Heart left ventricle (tissue), 16 donors: Measurements from ENCODE around the gene DERL2. TPM values are rescaled to one million over a fixed set of nuclear protein-coding genes. Genes with fewer than 3 reads are reported as not detected.
A peak's percentile ranks its signal among the peaks of the same experiment; 100 is the strongest.

Experiments used
- ATAC-seq, 4 donors: fragments of 200-7000 bp; cut with Tn5 transposase; one replicate each; pipeline ENCODE4 v1.9.1; 2020 to 2022; ENCODE audit warnings: moderate library complexity in 4 of 4, mild to moderate bottlenecking in 3 of 4, moderate number of reproducible peaks in 1 of 4
- DNase-seq, 5 donors: peaks; one replicate each; pipeline ENCODE4 v3.0.0-alpha.2; 2020
- H3K27ac ChIP-seq, 12 donors: fragments of 200-600 bp; sonication (generic) in 4 of 12; one replicate each; pipeline versions ENCODE4 v1.5.0 to v1.8.0; 2016 to 2022; ENCODE audit warnings: mild to moderate bottlenecking in 2 of 12
- H3K27me3 ChIP-seq, 9 donors: fragments of 200-600 bp; sonication (generic) in 2 of 9; one replicate each; pipeline versions ENCODE4 v1.5.1 to v1.8.0; 2016 to 2022; ENCODE audit warnings: mild to moderate bottlenecking in 3 of 9
- H3K36me3 ChIP-seq, 9 donors: fragments of 200-600 bp; sonication (generic) in 2 of 9; one replicate each; pipeline versions ENCODE4 v1.5.0 to v1.8.0; 2018 to 2022; ENCODE audit warnings: mild to moderate bottlenecking in 2 of 9
- H3K4me1 ChIP-seq, 12 donors: fragments of 200-600 bp; sonication (generic) in 4 of 12; one replicate each; pipeline versions ENCODE4 v1.5.0 to v1.8.0; 2016 to 2022; ENCODE audit warnings: mild to moderate bottlenecking in 3 of 12
- H3K4me3 ChIP-seq, 12 donors: fragments of 200-600 bp; sonication (generic) in 4 of 12; one replicate each; pipeline versions ENCODE4 v1.5.0 to v1.8.0; 2017 to 2022; ENCODE audit warnings: mild to moderate bottlenecking in 9 of 12, moderate library complexity in 4 of 12
- H3K9me3 ChIP-seq, 12 donors: fragments of 200-600 bp; sonication (generic) in 4 of 12; one replicate each; pipeline versions ENCODE4 v1.5.0 to v1.8.0; 2016 to 2022; ENCODE audit warnings: mild to moderate bottlenecking in 1 of 12
- POLR2A ChIP-seq, 2 donors: fragments of 450-650 bp; IDR thresholded peaks; one replicate each; pipeline ENCODE4 v1.6.1; 2017; ENCODE audit warnings: antibody characterized with exemption in 2 of 2, mild to moderate bottlenecking in 2 of 2, moderate library complexity in 2 of 2
- WGBS, 4 donors: extraction: QIAGEN DNeasy Blood & Tissue Kit in 2 of 4; methylation state at CpG; one replicate each; pipeline versions ENCODE4 v1.1.5 to v1.1.7; 2013 to 2018; 5-methylcytosine and 5-hydroxymethylcytosine counted together
- intact Hi-C, 10 donors: fragments of 100-400 bp; cut with DNase I; formaldehyde crosslinking; loops; one replicate each; pipeline versions ENCODE4 v1.11.1 to v1.14.2; 2022
- polyA plus RNA-seq, 2 donors: library from polyadenylated mRNA; stranded (reverse); fragments of 200-250 nt; gene quantifications; one replicate each; pipeline ENCODE4 v1.2.3, GENCODE V29; 2013
- total RNA-seq, 9 donors: library from RNA; depleted of rRNA in 2 of 9; stranded (reverse); fragments of >200 nt in 2 of 9; fragmentation: NEBNext Ultra II Directional in 3 of 9; extraction: Animal tissue kit (Norgen Biotek cat#: 25700) in 3 of 9; gene quantifications; one replicate each; pipeline versions ENCODE4 v1.1.0 to v1.2.4, GENCODE V29; 2016 to 2023
- TF ChIP-seq, protein P1 (sequence below), 12 donors: fragments of 200-600 bp; sonication (generic) in 4 of 12; IDR thresholded peaks; one replicate each; pipeline versions ENCODE4 v1.5.0 to v1.8.0; 2018 to 2022; ENCODE audit warnings: antibody characterized with exemption in 12 of 12, mild to moderate bottlenecking in 5 of 12
- donor health status: ischemic (EF 13 %, LVEDD 7.1; RV severe dilation, severe dysfunction).
- donor health status: healthy with polysubstance abuse.
- donor health status: DM: no; HTN: yes; CAD: no.
- donor health status: DM: no; HTN: no; CAD: no.
- donor health status: ischemic (EF 25% LVEDD 6.9; RV normal size, moderate dysfunction).
- donor health status: ischemic (EF 25% LVEDD 5.7; RV mildly dilated, moderate dysfunction).
- donor health status: healthy.
- donor health status: DM: yes; HTN: yes; CAD: no.
- donor health status: ischemic (EF 35%, LVEDD 5.7; RV mildly dilated, moderate dysfunction).
- donor health status: nonischemic (EF 11% LVEDD 7.7; RV severe dilation, severe dysfunction).
- donor health status: DM: yes; HTN: yes; CAD: no.
- donor health status: PGD.
- donor health status: ischemic (EF 29% LVEDD 5.4; RV normal size, mild dysfunction).
- donor health status: nonischemic (EF 23%, LVEDD 6.1; RV moderate dilation, normal function).

The DERL2 gene
- total and polyA plus RNA-seq, 11 donors = 21.8 to 48.1 (median 29.6) TPM

DNA sequence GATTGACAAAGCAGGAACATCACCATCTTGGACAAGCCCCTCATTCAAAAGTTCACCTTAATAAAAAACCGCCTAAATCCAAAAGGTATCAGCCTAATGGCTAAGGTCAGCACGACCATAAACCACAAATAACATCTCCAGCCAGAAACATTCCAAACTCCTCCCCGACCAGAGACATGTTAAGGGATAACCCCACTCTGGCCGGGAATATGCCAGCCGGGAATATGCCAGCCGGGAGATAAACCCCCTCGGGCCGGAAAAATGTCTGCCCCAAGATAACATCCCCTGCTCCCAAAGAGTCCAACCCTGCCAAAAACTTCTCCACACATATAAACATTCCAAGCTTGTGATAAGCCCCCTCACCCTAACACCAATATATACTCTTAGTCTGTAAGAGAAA is 18.6 kb downstream of the DERL2 start:
- WGBS, 4 donors = 5 to 12% (median 6%) methylated on average over 8 of the region's 8 CpGs

DNA sequence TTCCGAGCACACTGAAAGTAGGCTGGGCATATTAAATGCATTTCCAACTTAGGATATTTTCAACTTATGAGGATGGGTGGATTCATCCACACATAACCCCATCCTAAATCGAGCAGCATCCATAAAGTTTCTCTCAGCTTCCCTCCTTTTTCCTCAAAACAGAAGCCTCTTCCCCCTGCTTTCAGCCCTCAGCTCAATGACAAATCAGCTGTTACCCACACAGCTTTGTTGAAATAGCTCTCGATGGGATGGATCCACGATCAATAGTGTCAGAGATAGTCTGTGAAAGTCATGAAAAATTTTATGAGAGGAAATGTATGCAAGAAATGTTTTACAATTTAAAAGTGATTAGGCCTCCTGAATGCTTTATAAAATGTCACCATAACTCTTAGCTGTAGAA is 19.7 kb downstream of the DERL2 start:
- H3K36me3 ChIP-seq = peaks cover 0 to 19% (median 8%) of the 10 kb centered on the region in 9 donors
- H3K9me3 ChIP-seq = no peaks in the 10 kb centered on the region
- ATAC-seq = no peak
- TF ChIP-seq, protein P1, sequence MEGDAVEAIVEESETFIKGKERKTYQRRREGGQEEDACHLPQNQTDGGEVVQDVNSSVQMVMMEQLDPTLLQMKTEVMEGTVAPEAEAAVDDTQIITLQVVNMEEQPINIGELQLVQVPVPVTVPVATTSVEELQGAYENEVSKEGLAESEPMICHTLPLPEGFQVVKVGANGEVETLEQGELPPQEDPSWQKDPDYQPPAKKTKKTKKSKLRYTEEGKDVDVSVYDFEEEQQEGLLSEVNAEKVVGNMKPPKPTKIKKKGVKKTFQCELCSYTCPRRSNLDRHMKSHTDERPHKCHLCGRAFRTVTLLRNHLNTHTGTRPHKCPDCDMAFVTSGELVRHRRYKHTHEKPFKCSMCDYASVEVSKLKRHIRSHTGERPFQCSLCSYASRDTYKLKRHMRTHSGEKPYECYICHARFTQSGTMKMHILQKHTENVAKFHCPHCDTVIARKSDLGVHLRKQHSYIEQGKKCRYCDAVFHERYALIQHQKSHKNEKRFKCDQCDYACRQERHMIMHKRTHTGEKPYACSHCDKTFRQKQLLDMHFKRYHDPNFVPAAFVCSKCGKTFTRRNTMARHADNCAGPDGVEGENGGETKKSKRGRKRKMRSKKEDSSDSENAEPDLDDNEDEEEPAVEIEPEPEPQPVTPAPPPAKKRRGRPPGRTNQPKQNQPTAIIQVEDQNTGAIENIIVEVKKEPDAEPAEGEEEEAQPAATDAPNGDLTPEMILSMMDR (IDR thresholded peaks at IDR 0.05) = no peak
- TF ChIP-seq POLR2A (IDR thresholded peaks at IDR 0.05) = no peak
- WGBS, 4 donors = 90 to 98% (median 93%) methylated on average over 4 of the region's 4 CpGs
- H3K27me3 ChIP-seq = no peaks in the 10 kb centered on the region
- H3K4me3 ChIP-seq = no peak overlapping the region
- intact Hi-C loops = no loop called here
- H3K27ac ChIP-seq = no peak overlapping the region
- peaks cover 5 to 26% (median 17%) of the 10 kb centered on the region in 12 donors for H3K4me1 ChIP-seq
- no peak for DNase-seq

More for the DNA sequence above, 18.6 kb downstream of the DERL2 start:
- Histone ChIP-seq H3K4me1 (peaks cover 5 to 26% (median 17%) of the 10 kb centered on the region in 12 donors), H3K9me3 (no peaks in the 10 kb centered on the region), H3K27ac (peak overlapping the region in 1 of 12 donors; percentile 80), H3K4me3 (peak overlapping the region in 11 of 12 donors; percentile 77 to 100 (median 89)), H3K27me3 (no peaks in the 10 kb centered on the region), H3K36me3 (peaks cover 0 to 19% (median 11%) of the 10 kb centered on the region in 9 donors)
- DNase-seq (no peak), ATAC-seq (no peak)
- TF ChIP-seq POLR2A (IDR thresholded peaks at IDR 0.05) = no peak
- TF ChIP-seq, protein P1 (IDR thresholded peaks at IDR 0.05) = no peak
- intact Hi-C loops = no loop called here

DNA sequence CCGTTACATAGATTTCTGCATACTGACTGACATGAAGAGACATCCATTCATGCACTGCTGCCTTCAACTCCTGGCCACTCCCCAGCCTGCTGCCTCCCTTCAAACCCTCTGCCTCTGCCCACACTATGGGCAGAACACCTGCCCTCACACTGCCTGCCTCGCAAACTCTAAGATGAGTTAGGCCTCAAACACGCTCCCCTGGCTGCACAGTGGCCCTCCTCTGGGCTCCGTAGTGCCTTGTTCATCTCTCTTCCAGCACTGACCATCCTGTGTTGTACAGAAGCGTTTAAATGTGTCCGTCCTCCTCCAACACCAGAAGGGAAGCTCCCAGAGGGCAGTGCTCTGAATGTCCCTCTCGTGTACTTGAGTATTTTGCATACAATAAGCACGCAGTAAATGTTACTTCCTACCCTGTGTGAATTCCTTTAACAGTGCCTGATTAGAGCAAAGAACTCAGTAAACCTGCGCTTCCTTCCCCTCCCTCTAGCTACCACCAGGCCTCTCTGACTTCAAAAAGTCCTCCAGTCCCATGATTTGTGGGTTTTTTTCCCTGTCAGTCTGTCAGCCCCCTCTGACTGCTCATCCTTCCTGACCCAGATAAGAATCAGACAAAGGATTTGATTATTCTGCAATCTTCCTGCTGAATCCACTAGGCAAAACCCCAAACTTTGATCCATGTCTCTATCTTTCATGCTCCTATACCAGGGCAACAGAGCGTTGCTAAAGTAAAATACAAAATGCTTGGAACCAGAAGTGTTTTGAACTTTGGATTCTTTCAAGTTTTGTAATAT is 21.1 kb downstream of the DERL2 start:
- TF ChIP-seq, protein P1 (IDR thresholded peaks at IDR 0.05) = no peak
- TF ChIP-seq POLR2A (IDR thresholded peaks at IDR 0.05) = no peak
- no peaks in the 10 kb centered on the region for H3K9me3 ChIP-seq
- WGBS, 4 donors = 85 to 91% (median 88%) methylated on average over 10 of the region's 10 CpGs
- H3K27ac ChIP-seq = no peak overlapping the region
- DNase-seq (no peak), ATAC-seq (no peak)
- intact Hi-C loops = no loop called here
- no peak overlapping the region for H3K4me3 ChIP-seq
- peaks cover 5 to 26% (median 17%) of the 10 kb centered on the region in 12 donors for H3K4me1 ChIP-seq
- no peaks in the 10 kb centered on the region for H3K27me3 ChIP-seq
- peaks cover 0 to 26% (median 21%) of the 10 kb centered on the region in 9 donors for H3K36me3 ChIP-seq

- H3K27ac ChIP-seq = no peak overlapping the region
- ATAC-seq (no peak), DNase-seq (no peak)
- 88 to 93% (median 92%) methylated on average over 8 of the region's 8 CpGs for WGBS, 4 donors
- no peaks in the 10 kb centered on the region for H3K9me3 ChIP-seq
- intact Hi-C loops = loop anchor here in 2 of 10 donors (10.0 kb wide), 1 partner anchor 192 kb away; no protein-coding TSS in a partner anchor
- TF ChIP-seq POLR2A (IDR thresholded peaks at IDR 0.05) = no peak
- TF ChIP-seq, protein P1 (IDR thresholded peaks at IDR 0.05) = no peak
- no peaks in the 10 kb centered on the region for H3K4me1 ChIP-seq
- no peak overlapping the region for H3K4me3 ChIP-seq
- H3K27me3 ChIP-seq = no peaks in the 10 kb centered on the region
- peaks cover 0 to 94% (median 84%) of the 10 kb centered on the region in 9 donors for H3K36me3 ChIP-seq
These were observed 39.2 kb downstream of the DERL2 start for GRCh38 chr17:5446786-5447185.
